Activated CD4-positive, alpha-beta T cell treated with anti-CD3 and anti-CD28 coated beads for 4 hours (primary cell): ENCODE data around the gene PDE4B.
A peak's percentile ranks its signal among the peaks of the same experiment; 100 is the strongest.

Experiments used
- DNase-seq, 2 donors: peaks; one replicate each; pipeline ENCODE4 v3.0.0-alpha.2; 2020

The PDE4B gene

DNA sequence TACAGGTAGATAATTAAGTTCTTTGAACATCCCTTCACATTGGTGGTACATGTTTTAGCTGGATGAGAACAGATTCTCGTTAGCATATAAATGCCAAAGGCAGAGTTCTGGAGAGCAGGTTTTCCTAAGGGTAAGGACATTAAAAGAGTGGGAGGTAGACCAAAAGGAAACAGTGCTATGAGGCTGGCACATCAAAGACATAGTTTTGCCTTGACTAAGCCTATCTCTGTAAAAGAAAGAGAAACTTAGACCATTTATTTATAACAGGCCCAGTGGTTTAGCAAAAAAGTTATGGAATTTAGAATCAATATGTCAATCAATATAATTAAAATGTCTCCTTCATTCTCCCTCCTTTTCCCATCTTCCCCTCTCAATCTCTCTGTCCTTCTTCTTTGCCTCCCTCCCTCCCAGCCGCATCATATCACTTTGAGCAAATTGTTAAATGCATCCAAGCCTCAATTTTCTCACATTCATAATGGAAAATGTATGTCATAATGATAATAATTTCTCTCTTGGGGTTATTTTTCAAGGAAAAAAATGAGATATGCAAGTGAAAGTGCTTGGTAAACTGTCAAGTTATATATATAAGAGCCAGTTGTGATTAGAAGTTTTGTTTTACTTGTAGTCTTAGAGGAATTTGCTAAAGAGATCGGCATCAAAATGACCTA lies 531.4 kb downstream of the PDE4B start:
- DNase-seq = no peak

DNA sequence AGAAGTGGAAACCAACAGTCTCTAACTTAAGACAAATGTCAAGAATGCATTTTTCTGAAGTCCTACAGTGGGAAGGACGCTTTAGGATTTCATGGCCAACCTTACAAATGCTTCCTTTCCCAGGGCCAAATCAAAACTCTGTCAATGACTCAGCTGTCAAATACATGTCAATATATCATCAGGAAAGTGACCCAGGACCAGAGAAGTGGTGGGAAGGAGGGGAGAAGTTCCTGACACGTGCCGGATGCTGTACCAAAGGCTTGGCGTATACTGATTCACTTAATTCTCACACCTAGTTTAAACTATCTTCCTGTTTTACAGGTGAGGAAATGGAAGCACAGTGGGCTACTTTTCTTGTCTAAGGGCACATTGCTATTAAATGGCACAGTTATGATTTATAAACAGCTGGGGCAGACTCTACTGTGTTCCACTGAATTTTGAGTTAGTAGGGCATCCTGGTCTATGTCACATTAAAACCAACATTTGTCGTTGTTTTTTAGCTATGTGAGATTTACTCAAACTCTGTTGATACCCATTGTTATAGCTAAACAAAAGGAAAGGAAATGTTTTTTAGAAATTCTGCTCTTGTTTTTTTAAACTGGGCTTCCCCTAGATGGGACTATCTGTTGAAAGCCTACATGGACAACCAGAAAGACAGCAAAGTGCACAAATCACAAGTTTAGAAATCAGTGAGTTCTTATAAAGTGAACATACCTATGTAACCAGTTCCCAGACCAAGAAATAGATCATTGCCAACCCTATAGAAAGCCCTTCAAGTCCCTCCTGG lies 533.1 kb downstream of the PDE4B start:
- no peak for DNase-seq

DNA sequence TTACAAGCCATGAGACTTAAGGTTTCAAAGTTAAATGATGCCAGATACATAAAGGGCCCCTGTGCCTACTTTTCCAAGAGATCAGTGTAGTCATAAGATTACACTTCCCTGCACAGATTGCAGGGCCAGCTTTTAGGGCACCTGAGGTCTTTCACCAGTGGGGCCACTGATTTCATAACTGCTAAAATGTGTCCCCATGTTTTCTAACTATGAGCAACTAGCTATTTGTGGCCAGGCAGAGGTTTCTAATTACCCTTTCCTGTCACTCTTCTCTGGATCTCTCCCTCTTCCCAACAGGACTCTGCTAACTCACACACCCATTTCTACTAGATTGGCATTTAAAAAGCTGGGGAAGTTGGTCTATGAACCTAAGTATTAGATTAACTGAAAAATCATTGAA lies 534.2 kb downstream of the PDE4B start:
- no peak for DNase-seq

DNA sequence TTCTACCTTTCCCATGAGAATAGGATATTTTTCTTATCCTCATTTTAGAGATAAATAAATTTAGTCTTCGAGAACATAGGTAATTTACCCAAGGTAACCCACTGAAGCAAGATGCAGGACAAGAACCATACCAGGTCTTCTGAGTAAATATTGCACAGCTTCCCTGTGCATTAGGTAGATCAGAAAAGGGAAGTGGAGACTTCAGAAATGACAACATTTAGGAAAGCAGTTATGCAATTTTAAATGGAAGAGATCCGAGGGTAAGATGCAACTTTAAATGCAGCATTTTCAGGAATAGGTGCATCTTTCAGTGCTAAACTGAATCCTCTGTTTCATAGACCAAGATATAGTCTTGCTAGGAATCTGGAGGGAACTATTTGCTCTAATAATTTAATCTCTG lies 534.9 kb downstream of the PDE4B start:
- DNase-seq = no peak

DNA sequence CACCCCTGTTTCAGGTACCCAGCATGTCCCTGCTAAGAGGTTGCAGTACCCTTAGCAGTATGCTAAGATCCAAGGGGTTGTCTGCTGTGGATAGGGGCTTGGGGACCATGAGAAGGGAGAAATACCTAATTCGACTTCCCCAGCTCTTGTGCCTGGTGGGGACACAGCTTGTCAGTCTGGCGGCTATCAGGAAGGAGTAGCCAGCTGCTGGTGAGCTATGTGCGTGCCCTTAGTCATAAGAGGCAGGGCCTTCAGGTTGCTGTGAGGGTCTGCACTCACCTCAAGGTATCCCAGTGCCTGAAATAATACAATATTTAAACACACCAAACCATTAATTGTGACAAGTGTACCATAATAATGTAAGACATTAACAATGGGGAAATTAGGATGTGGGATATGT lies 536.2 kb downstream of the PDE4B start:
- no peak for DNase-seq

DNA sequence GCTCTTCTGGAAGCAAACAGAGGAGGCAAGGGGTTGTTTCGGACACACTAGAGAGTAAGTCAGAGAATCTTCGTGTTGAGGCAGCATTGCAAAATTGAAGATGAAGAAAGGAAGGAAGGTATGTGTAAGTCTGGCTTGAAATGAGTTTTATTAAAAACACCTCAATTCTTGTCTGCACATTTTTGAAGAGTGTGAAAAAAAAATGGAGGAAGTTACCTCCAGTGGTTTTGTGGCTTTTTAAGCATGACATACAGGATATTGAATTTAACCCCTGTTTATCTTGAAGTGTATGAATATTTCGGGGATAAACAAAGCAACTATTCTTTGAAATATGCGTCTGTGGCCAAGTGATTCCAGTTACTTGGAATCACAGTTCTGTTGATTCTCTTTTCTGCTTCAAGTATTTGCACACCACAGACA lies 538.0 kb downstream of the PDE4B start:
- DNase-seq = no peak

DNA sequence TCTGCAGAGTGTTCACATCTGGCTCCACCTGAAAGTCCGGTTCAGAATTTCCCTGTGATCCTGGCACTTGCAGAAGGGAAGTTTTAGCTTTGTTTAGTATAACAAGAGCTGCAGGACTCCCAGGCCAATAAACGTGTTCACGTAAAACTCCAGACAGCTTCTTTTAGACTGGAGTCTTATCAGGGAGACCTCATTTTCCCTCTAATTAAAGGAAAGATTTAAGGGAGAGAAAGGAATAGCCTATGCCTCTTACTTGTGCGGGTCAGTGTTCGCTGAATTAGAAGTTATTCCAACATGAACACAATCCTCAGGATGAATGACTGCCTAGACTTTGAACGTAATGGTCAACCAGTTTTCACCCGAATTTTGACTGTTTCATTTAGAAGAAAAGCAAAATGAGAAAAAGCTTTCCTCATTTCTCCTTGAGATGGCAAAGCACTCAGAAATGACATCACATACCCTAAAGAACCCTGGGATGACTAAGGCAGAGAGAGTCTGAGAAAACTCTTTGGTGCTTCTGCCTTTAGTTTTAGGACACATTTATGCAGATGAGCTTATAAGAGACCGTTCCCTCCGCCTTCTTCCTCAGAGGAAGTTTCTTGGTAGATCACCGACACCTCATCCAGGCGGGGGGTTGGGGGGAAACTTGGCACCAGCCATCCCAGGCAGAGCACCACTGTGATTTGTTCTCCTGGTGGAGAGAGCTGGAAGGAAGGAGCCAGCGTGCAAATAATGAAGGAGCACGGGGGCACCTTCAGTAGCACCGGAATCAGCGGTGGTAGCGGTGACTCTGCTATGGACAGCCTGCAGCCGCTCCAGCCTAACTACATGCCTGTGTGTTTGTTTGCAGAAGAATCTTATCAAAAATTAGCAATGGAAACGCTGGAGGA lies 539.2 kb downstream of the PDE4B start:
- DNase-seq = peak; percentile 50 to 64

DNA sequence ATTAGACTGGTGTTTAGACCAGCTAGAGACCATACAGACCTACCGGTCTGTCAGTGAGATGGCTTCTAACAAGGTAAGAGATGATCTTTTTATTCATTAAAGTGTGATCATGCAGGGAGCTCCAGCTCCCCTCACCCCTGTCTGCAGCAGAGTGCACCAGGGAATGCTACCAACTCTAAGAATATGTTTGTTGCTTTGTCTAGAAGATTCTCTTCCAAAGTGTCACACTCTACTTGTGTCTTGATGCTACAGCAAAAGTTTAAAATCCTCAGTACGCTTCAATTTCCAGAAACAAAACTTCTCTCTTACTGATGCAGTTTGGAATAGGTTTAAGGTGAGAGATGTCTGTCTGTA lies 539.8 kb downstream of the PDE4B start:
- no peak for DNase-seq

DNA sequence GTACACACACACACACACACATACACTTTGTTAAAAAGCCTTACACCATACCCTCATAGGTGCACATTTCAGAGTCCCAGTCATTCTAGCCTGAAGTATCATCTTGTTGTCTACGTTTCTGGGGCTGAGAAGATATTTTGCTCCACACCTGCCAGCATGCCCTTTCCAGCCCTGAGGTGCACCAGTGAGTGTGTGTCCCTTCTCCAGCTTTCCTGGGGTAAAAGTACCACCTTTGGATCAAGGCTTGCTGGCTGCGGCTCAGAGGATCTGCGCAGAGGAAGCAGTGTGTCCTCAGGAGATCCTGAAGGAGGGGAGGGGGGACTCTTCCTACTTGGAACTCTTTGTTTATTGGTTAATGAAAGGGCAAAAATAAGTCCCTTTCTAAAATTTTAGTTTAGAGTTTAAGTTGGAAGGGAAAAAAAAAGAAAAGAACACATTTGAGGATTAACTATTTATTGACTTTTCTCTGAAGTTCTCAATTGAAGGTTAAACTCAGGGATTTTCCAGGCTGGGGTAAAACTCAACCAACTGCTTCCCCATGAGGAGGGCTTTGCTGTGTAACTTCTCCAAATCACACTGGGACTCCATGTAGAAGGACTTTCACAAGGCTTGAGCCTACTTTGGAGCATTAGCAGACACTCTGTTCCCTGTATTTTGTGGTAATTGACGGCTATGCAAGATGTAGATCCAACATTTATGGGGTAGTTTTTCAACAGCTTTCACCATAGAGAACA lies 540.9 kb downstream of the PDE4B start:
- DNase-seq = no peak

DNA sequence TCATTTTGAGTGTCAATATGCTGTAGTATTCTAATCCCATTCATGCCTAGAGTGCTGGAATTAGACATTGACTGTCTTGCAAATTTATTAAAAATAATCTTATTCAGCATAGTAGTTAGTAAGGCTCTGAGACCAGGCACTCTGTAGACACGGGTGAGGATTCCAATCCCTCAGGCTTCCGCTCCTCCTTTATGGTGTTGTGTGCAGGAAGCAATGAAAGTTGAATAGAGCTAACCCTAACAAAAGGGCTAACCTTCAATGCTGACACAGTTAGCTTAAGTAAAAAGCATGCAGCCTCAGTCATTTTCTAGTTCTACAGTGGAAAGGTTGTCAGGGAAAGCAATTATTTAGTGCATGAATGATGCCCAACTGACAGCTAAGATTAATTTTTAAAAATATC lies 541.6 kb downstream of the PDE4B start:
- no peak for DNase-seq

DNA sequence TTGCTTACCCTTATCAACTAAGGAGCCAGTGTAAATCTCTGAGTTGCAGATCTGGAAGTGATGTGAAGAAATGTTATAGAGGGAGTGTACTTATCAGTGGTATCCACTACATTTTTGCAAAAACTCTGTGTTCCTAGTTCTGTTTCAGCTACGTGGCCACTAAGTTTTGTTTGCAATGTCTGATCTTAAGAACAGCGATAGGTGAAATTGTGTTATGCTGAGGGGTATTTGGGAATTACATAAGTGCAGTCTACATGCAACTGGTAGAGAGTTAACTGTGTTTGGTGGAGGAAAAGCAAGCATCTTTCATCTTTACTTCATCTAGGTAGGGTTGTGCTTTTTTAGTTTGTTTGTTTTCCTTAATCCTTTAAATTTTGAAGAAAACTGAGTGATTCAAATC lies 542.4 kb downstream of the PDE4B start:
- DNase-seq = no peak

DNA sequence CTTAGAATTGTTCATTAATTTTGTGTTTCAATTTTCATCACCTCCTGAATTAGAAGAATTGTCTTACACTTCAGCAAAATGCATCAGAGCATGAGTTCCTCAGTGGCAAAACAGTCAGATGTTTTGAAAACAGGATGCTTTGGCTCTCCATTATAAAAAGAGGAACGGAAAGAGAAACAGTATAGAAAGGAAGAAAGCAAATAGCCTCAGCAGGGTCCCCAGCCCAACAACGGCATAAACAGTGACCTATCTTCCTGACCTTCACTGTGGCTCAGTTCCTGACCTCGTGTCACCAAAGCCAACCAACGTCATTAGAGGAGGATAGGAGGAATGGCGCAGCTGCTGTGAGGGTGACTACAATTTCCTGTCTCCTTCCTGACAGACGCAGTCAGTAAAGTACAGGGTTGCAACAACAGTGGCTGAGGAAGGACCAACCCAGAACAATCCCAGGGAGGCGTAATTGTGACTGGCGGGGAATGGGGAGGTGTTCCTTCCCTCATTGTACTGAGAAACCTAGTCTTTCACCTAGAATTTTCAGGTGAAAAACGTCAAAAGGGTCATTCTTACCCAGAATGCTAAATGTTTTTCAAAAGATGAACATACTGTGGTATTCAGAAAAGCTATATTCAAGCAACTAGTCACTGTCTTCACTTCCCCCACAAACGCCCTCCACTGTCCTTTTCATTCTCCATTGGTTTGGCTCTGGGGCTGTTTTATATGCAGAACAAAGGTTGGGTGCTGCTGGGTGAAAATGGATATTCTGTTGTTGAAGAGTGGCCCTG lies 543.4 kb downstream of the PDE4B start:
- peak; percentile 63 to 71 for DNase-seq

DNA sequence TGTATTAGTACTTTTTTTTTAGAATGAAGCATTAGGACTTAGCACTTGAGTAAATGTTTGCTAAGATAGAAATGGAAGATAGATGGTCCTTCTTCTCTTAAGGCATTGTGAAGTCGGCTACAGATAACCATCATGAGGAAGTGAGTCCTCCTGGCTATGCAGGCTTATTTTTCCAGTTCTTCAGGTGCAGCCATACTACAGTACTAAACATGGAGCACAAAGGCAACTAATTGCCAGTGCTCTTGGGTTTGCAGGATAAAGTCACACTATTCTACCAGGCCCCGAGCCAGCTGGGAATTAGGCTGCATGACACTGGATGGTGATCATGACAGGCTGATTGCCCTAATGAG lies 543.9 kb downstream of the PDE4B start:
- no peak for DNase-seq

DNA sequence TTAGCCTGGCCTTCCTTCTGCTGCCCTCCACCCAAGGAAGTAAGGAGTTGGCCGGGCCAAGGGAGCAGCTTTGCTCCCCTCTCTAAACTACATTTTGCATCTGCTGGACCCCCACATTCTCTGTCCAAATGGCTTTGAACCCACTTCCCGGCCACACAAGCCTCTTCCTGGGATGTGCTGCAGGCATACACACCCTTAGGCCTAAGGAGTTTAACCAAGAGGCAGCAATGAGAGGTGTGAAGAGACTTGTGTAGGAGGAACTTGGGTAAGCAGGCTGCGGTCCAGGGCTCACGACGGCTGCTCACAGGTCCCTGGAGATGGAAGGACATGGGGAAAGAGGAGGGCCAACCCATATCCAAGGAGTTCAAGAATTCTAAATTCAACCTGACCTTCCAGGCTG lies 544.6 kb downstream of the PDE4B start:
- no peak for DNase-seq

DNA sequence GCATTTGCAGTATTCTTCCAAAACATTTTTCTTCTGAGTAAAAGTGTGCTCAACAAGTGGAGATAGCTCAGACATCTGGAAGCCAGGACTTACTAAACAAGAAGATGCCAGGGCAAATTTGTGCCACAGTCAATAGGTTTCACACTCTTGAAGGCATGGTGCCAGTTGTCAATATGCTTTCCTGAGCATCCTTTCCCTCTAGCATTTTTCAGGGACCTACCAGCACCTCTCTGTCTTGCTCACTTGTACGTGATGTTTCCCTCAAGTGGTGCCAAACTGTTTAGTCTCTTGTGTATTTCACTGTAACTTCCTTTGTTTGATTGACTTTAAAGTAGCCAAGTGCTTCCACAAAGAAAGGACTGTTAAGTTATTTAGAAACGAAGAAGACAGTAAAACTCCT lies 547.2 kb downstream of the PDE4B start:
- no peak for DNase-seq

DNA sequence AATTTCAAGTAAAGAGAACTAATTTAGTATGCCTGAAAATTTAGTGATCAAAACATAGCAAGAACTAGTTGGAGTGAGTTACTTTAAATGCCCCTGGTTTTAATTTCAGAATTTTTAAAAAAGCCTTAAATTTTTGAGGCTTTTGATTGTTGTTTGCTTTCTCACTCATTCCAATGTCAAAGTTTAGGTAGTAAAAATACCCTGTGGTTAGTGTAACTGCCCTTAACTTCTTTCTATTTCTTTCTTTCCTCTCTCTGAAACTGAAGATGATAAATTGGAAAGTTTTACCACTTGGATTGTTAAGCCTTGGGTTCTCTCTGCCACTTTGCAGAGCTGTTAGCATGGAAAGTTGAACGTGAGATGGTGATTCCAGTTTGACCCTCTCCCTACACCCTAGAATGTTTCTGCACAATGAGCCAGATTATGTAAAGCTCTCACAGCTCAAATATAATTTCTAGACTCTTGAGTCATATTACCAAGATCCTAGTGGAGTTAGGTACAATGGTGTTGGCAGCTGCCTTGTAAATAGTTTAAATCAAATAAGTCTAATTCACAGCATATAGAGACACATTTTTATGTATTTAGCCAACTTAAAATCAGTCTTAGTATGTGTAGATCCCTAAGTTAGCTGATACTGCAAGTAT lies 548.9 kb downstream of the PDE4B start:
- no peak for DNase-seq

DNA sequence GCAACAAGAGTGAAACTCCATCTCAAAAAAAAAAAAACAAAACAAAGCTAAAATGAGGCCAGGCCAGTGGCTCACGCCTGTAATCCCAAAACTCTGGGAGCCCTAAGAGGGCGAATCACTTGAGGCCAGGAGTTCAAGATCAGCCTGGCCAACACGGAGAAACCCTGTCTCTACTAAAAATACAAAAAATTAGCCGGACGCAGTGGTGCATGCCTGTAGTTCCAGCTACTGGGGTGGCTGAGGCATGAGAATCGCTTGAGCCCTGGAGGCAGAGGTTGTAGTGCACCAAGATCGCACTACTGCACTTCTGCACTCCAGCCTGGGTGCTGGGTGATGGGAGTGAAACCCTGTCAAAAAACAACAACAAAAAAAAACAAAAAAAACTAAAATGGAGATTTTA lies 550.0 kb downstream of the PDE4B start:
- no peak for DNase-seq

DNA sequence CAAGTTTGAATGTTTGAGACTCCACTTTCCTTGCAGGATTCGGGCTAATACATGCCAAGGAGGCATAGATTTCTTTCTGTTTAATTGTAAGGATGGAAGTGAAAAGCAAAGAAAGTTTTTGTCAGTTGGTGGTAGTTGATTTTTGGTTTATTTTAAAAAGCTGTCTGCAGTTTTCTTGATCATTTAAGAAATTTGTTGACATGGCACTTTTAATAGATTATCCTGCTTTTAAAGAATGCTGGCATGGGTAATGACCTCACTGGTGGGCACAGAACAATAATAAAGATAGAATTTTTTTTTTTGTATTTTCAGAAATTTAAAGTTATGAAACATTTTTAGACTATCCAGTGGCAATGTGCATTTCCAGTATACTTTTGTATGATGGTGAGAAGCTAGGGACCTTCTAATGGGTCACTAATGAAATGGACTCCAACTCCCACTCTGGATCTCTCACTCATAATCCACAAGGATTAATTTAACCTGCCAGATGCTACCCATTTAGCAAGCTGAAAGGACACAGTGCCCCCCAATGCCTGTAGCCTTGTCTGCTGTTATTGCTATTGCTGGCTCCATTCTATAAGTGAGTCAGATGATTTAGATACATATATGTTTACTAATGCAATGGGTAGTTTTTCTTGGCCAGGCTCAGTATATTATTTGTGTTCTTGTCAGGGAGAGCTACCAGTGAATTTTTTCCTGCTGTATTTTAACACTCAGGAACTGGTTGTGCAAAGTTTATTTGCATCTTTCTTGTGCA lies 551.1 kb downstream of the PDE4B start:
- DNase-seq = no peak

DNA sequence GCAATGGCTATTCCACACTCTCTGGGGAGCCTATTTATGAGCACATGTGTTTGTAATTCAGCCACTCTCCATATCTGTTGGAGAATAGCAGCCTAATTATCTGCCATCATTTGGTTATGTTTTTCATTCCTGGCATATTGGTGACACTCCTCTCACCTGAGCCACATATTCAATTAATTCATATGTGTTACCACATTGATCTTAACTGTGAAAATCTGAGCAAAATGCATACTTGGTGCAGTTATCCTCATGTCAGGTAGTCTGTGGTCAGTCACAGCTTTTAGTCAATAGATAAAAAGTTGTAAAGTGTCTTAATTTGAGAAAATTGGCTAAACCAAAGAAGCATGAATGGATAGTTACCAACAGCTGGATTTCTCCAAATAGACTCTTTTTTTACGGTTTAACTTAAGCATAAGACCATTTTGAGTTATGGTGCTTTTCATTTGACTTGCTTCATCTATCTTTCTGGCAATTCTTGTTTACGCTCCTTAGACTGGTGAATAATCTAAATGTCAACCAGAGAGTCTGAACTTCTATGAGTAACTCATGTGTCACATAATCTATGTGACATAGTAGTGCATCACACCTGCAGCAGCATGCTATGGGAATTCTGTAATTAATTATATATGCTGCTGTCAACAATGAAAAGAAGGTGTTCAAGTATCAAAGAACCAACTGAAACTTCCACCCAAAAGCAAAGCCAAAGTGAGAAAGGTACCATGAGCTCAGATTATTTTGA lies 553.5 kb downstream of the PDE4B start:
- no peak for DNase-seq

DNA sequence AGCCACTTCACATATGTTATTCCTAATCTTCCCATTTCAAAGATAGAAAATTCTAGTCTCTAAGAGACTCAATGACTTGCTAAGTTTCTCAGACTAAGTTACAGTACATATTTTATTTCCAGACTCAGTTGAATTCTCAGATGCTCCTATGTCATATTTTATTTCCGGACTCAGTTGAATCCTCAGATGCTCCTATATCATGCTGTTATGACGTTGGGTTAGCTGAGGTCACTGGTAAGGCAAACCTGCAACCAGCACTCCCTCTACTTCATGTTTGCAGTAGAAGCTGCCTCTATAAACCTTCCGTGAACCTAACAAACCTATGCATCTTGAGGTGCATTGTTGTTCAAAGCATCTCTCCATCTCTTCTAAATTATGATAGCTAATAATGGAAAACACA lies 554.2 kb downstream of the PDE4B start:
- no peak for DNase-seq
